ENCODE data around the gene BORCS6. TPM values are rescaled to one million over a fixed set of nuclear protein-coding genes. Genes with fewer than 3 reads are reported as not detected.

BORCS6 gene
- total and polyA plus RNA-seq, 2 of the 13 experiments (the other 11 are each of a cell fraction or from before 2014, with no cell fraction given) = 2.0 to 5.1 TPM

- Histone ChIP-seq H4K20me1 (ENCODE audit: insufficient read depth, low read length) (no peaks in the 10 kb centered on the region), H3K4me2 (ENCODE audit: low read depth, low read length) (no peak overlapping the region), H3K79me2 (ENCODE audit: insufficient read depth, low read length) (peaks cover 1% of the 10 kb centered on the region), H3K9me3 (ENCODE audit: low read length) (no peaks in the 10 kb centered on the region), H3K27ac (ENCODE audit: extremely low read length, insufficient read depth, low read length) (no peak overlapping the region), H3K4me3 (replicated peaks in 1 of 3; ENCODE audit: insufficient read depth in 1 of 3, low read depth in 2 of 3, low read length in 3 of 3) (no peak overlapping the region), H3K9ac (ENCODE audit: insufficient read depth, low read depth, low read length) (no peak overlapping the region), H2AFZ (ENCODE audit: low read length) (no peak overlapping the region), H3K36me3 (replicated peaks in 1 of 2; ENCODE audit: control insufficient read depth in 1 of 2, insufficient read depth in 2 of 2, low read length in 2 of 2) (peaks cover 29 to 75% of the 10 kb centered on the region in 2 experiments), H3K4me1 (ENCODE audit: insufficient read depth, low read length) (peaks cover 17% of the 10 kb centered on the region; the same call in 1 of the 2 replicates), H3K27me3 (ENCODE audit: control insufficient read depth in 1 of 2, insufficient read depth in 2 of 2, low read length in 2 of 2) (no peaks in the 10 kb centered on the region)
- TSS peak; percentile 41 for BruUV-seq (replicated peaks)
- no peak for TF ChIP-seq NR0B2 (CRISPR knock-in tag; IDR thresholded peaks at IDR 0.05)
- no peak for DNase-seq (ENCODE audit: low spot score)
- no peak for ATAC-seq
- CTCF ChIA-PET (ENCODE audit: low intra/inter-chr PET ratio, low total read pairs) = no interaction called here
- in situ Hi-C loops (cut with HindIII; ENCODE audit: extremely low pct_ligation_motif_present, low pct_unique_long_range_greater_than_20kb) (no loop called here), intact Hi-C loops (cut with micrococcal nuclease; ENCODE audit: unreplicated experiment) (no loop called here)
- POLR2A ChIA-PET = interaction anchor here (1.0 to 1.3 kb wide), 2 partner anchors 10 to 58 kb away, joined by 4 to 12 read pairs; partner anchors contain the start of genes CTC1 and SLC25A35
- 95% methylated on average over 4 of the region's 4 CpGs for WGBS (ENCODE audit: low lambda C conversion rate)
- no peak for FAIRE-seq
Measured at GRCh38 chr17:8237886-8238285, 47.9 kb upstream of the BORCS6 start.

GRCh38 chr17:8237175-8237574, 47.2 kb upstream of the BORCS6 start:
- CTCF ChIA-PET (ENCODE audit: low intra/inter-chr PET ratio, low total read pairs) = no interaction called here
- DNase-seq (ENCODE audit: low spot score) = no peak
- peak; percentile 51 for FAIRE-seq
- H3K9me3 ChIP-seq (ENCODE audit: low read length) = no peaks in the 10 kb centered on the region
- in situ Hi-C loops (cut with HindIII; ENCODE audit: extremely low pct_ligation_motif_present, low pct_unique_long_range_greater_than_20kb) (no loop called here), intact Hi-C loops (cut with micrococcal nuclease; ENCODE audit: unreplicated experiment) (no loop called here)
- ATAC-seq = no peak; the same call in 2 of the 3 replicates
- H3K4me2 ChIP-seq (ENCODE audit: low read depth, low read length) = no peak overlapping the region
- H3K9ac ChIP-seq (ENCODE audit: insufficient read depth, low read depth, low read length) = no peak overlapping the region
- no peak overlapping the region for H2AFZ ChIP-seq (ENCODE audit: low read length)
- H4K20me1 ChIP-seq (ENCODE audit: insufficient read depth, low read length) = no peaks in the 10 kb centered on the region
- no peaks in the 10 kb centered on the region for H3K27me3 ChIP-seq (ENCODE audit: control insufficient read depth in 1 of 2, insufficient read depth in 2 of 2, low read length in 2 of 2)
- peaks cover 34 to 79% of the 10 kb centered on the region in 2 experiments for H3K36me3 ChIP-seq (replicated peaks in 1 of 2; ENCODE audit: control insufficient read depth in 1 of 2, insufficient read depth in 2 of 2, low read length in 2 of 2)
- H3K4me1 ChIP-seq (ENCODE audit: insufficient read depth, low read length) = peaks cover 17% of the 10 kb centered on the region; the same call in 1 of the 2 replicates
- POLR2A ChIA-PET = interaction anchor here (1.0 to 1.3 kb wide), 2 partner anchors 10 to 58 kb away, joined by 4 to 12 read pairs; partner anchors contain the start of genes CTC1 and SLC25A35
- H3K4me3 ChIP-seq (replicated peaks in 1 of 3; ENCODE audit: insufficient read depth in 1 of 3, low read depth in 2 of 3, low read length in 3 of 3) = no peak overlapping the region
- no peaks in the 10 kb centered on the region for H3K79me2 ChIP-seq (ENCODE audit: insufficient read depth, low read length)
- WGBS (ENCODE audit: low lambda C conversion rate) = 64% methylated on average over 7 of the region's 7 CpGs
- BruUV-seq (replicated peaks) = no TSS peak
- H3K27ac ChIP-seq (ENCODE audit: extremely low read length, insufficient read depth, low read length) = no peak overlapping the region
- TF ChIP-seq FOXA3 (CRISPR knock-in tag; IDR thresholded peaks at IDR 0.05) (peak; percentile 34; the same call in 1 of the 2 replicates), ARID4A (CRISPR knock-in tag; IDR thresholded peaks at IDR 0.05; ENCODE audit: borderline replicate concordance) (peak; percentile 58; the same call in 1 of the 2 replicates), MXI1 (IDR thresholded peaks at IDR 0.05; ENCODE audit: borderline replicate concordance, low read depth, low read length) (peak; percentile 56; the same call in 1 of the 3 replicates), MAX (IDR thresholded peaks at IDR 0.05) (peak; percentile 51), SAFB2 (CRISPR knock-in tag; IDR thresholded peaks at IDR 0.05; ENCODE audit: borderline replicate concordance, low read depth) (no peak), RARA (CRISPR knock-in tag; IDR thresholded peaks at IDR 0.05) (peak; percentile 69), PTBP1 (IDR thresholded peaks at IDR 0.05; ENCODE audit: low read depth, low read length, poor library complexity, severe bottlenecking) (no peak), HDAC1 (CRISPR knock-in tag; IDR thresholded peaks at IDR 0.05) (peak; percentile 26; the same call in 1 of the 2 replicates), ZNF816 (CRISPR knock-in tag; IDR thresholded peaks at IDR 0.05; ENCODE audit: borderline replicate concordance) (no peak), MBD4 (IDR thresholded peaks at IDR 0.05; ENCODE audit: borderline replicate concordance, low read length) (no peak), HNF4G (IDR thresholded peaks at IDR 0.05; ENCODE audit: borderline replicate concordance, low read depth, low read length) (no peak), HNF4G (CRISPR knock-in tag; IDR thresholded peaks at IDR 0.05; ENCODE audit: borderline replicate concordance, low read depth) (no peak)

All from HepG2 (cell line).